ENCODE data around the gene ARHGEF39. TPM values are rescaled to one million over a fixed set of nuclear protein-coding genes. Genes with fewer than 3 reads are reported as not detected.

ARHGEF39 gene
- polyA plus RNA-seq, 1 donor (not counting 4 experiments of a cell fraction or from before 2014, with no cell fraction given) = 2.4 TPM

DNA sequence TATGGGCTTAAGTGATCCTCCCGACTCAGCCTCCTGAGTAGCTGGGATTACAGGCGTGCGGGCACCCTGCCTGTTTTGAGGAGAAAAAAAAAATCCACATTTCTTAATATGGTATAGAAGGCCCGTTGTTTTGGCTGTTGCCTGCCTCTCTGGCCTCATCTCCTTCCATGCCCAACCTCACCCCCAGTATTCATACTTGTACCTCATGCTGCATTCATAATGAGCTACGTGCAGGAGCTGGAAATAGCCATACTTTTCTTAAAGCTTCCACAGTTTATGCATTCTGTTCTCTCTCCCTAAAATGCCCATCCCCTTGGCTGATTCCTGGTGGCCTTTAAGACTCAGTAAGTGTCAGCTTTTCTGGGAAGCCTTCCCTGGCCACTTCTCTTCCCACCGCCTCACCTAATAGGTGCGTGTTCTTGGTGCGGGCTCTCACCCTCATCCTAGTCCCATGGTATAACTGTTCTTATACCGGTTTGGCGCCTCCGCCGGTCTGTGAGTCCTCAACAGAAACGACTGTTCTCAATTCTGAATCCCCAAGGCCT lies 26.8 kb upstream of the ARHGEF39 start:
- Histone ChIP-seq H3K79me2 (ENCODE audit: control insufficient read depth, insufficient read depth, low read length) (no peaks in the 10 kb centered on the region), H3K9me3 (ENCODE audit: control insufficient read depth, low read depth, low read length) (no peaks in the 10 kb centered on the region), H3K9me1 (ENCODE audit: control insufficient read depth, extremely low read depth, insufficient read depth, low read length) (no peaks in the 10 kb centered on the region), H4K20me1 (ENCODE audit: control insufficient read depth, extremely low read depth, insufficient read depth, low read length) (peaks cover 3% of the 10 kb centered on the region), H3K9ac (ENCODE audit: control insufficient read depth, extremely low read depth, insufficient read depth, low read length) (no peak overlapping the region), H3K4me3 (ENCODE audit: control insufficient read depth in 2 of 3, extremely low read depth in 1 of 3, insufficient read depth in 2 of 3, low read depth in 1 of 3, low read length in 3 of 3) (no peak overlapping the region), H3K4me2 (ENCODE audit: control insufficient read depth, extremely low read depth, insufficient read depth, low read depth, low read length) (no peak overlapping the region), H3K27ac (ENCODE audit: control insufficient read depth, insufficient read depth, low read length) (no peak overlapping the region), H3K4me1 (ENCODE audit: control insufficient read depth, extremely low read depth, insufficient read depth, low read length) (peaks cover 16% of the 10 kb centered on the region), H3K27me3 (ENCODE audit: control insufficient read depth, extremely low read depth, insufficient read depth, low read length) (no peaks in the 10 kb centered on the region), H2AFZ (ENCODE audit: control insufficient read depth, low read length) (no peak overlapping the region), H3K36me3 (ENCODE audit: control insufficient read depth in 2 of 2, extremely low read depth in 1 of 2, insufficient read depth in 2 of 2, low read length in 2 of 2) (peaks cover 6% of the 10 kb centered on the region in 2 experiments)
- TF ChIP-seq EZH2 (IDR thresholded peaks at IDR 0.05; ENCODE audit: low read length) = no peak
- TF ChIP-seq, protein P1, sequence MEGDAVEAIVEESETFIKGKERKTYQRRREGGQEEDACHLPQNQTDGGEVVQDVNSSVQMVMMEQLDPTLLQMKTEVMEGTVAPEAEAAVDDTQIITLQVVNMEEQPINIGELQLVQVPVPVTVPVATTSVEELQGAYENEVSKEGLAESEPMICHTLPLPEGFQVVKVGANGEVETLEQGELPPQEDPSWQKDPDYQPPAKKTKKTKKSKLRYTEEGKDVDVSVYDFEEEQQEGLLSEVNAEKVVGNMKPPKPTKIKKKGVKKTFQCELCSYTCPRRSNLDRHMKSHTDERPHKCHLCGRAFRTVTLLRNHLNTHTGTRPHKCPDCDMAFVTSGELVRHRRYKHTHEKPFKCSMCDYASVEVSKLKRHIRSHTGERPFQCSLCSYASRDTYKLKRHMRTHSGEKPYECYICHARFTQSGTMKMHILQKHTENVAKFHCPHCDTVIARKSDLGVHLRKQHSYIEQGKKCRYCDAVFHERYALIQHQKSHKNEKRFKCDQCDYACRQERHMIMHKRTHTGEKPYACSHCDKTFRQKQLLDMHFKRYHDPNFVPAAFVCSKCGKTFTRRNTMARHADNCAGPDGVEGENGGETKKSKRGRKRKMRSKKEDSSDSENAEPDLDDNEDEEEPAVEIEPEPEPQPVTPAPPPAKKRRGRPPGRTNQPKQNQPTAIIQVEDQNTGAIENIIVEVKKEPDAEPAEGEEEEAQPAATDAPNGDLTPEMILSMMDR (optimal IDR thresholded peaks at IDR 0.05 in 1 of 3, IDR thresholded peaks at IDR 0.05 in 1 of 3, conservative IDR thresholded peaks at IDR 0.05 in 1 of 3; ENCODE audit: extremely low read depth in 1 of 3, insufficient read depth in 2 of 3, low read length in 3 of 3) = no peak
- FAIRE-seq (no peak), DNase-seq (ENCODE audit: low read depth, low spot score) (no peak)
- dilution Hi-C loops (cut with MboI; ENCODE audit: extremely low pct_ligation_motif_present, low sequenced_read_pairs) = no loop called here

DNA sequence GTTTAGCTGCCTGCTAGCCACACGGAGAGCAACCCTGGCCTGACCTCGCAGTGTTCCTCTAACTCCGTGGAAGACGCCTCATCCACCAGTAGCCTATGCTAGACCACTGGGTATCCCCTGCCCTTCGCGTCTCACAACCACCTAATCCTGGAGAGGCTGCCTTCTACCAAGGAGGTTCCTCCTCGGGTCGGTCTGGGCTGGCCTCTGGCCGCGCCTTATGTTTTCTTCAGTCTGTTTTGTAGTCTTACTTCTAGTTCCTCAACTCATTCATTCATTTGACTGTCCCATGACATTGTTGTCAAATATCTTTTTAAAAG lies 26.3 kb upstream of the ARHGEF39 start:
- no peaks in the 10 kb centered on the region for H3K27me3 ChIP-seq (ENCODE audit: control insufficient read depth, extremely low read depth, insufficient read depth, low read length)
- peak overlapping the region; percentile 61 for H3K9ac ChIP-seq (ENCODE audit: control insufficient read depth, extremely low read depth, insufficient read depth, low read length)
- H3K4me1 ChIP-seq (ENCODE audit: control insufficient read depth, extremely low read depth, insufficient read depth, low read length) = peaks cover 16% of the 10 kb centered on the region
- peak overlapping the region in 2 of 3 experiments; percentile 17 to 50 for H3K4me3 ChIP-seq (ENCODE audit: control insufficient read depth in 2 of 3, extremely low read depth in 1 of 3, insufficient read depth in 2 of 3, low read depth in 1 of 3, low read length in 3 of 3)
- H3K9me3 ChIP-seq (ENCODE audit: control insufficient read depth, low read depth, low read length) = no peaks in the 10 kb centered on the region
- H3K4me2 ChIP-seq (ENCODE audit: control insufficient read depth, extremely low read depth, insufficient read depth, low read depth, low read length) = peak overlapping the region; percentile 61
- H4K20me1 ChIP-seq (ENCODE audit: control insufficient read depth, extremely low read depth, insufficient read depth, low read length) = peaks cover 3% of the 10 kb centered on the region
- peak overlapping the region; percentile 54 for H2AFZ ChIP-seq (ENCODE audit: control insufficient read depth, low read length)
- no peaks in the 10 kb centered on the region for H3K9me1 ChIP-seq (ENCODE audit: control insufficient read depth, extremely low read depth, insufficient read depth, low read length)
- no peak for DNase-seq (ENCODE audit: low read depth, low spot score)
- H3K36me3 ChIP-seq (ENCODE audit: control insufficient read depth in 2 of 2, extremely low read depth in 1 of 2, insufficient read depth in 2 of 2, low read length in 2 of 2) = peaks cover 5 to 6% of the 10 kb centered on the region in 2 experiments
- no peaks in the 10 kb centered on the region for H3K79me2 ChIP-seq (ENCODE audit: control insufficient read depth, insufficient read depth, low read length)
- no peak overlapping the region for H3K27ac ChIP-seq (ENCODE audit: control insufficient read depth, insufficient read depth, low read length)
- TF ChIP-seq, protein P1 (optimal IDR thresholded peaks at IDR 0.05 in 1 of 3, IDR thresholded peaks at IDR 0.05 in 1 of 3, conservative IDR thresholded peaks at IDR 0.05 in 1 of 3; ENCODE audit: extremely low read depth in 1 of 3, insufficient read depth in 2 of 3, low read length in 3 of 3) = no peak
- no peak for TF ChIP-seq EZH2 (IDR thresholded peaks at IDR 0.05; ENCODE audit: low read length)
- FAIRE-seq = no peak
- dilution Hi-C loops (cut with MboI; ENCODE audit: extremely low pct_ligation_motif_present, low sequenced_read_pairs) = no loop called here
